T-helper 9 cell (primary cell): Measurements from ENCODE around the gene YPEL3.

Experiments
- DNase-seq: peaks from one replicate; pipeline ENCODE4 v3.0.0-alpha.2; 2020

The YPEL3 gene

DNA sequence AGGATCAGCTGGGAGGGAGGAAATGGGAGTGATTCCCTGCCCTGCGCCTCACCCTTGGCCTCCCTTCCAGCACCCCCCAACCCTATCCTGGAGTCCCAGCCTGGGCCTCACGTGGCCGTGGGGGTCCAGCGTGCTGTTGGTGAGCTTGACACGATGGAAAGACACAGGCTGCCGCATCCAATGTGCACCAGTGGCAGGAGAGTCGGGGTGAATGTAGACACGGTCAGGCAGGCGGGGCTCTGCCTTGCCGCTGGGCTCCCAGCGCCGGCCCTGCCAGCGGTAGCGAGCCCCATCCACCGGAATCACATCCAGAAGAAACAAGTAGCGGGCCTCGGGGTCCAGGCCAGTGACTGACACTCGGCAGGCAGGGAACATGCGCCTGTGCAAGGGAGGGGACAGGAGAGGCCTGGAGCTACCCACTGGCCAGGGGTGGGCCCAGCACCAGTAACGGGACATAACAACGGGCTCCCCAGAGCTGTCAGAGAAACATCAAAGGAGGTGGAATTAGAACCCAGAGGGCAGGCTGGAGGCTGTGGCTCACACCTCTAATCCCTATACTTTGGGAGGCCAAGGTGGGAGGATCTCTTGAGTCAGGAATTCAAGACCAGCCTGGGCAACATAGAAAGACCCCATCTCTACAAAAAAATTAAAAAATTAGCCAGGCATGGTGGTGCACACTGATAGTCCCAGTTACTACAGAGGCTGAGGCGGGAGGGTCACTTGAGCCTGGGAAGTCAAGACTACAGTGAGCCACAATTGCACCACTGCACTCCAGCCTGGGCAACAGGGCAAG lies 7.0 kb downstream of the YPEL3 start:
- no peak for DNase-seq

DNA sequence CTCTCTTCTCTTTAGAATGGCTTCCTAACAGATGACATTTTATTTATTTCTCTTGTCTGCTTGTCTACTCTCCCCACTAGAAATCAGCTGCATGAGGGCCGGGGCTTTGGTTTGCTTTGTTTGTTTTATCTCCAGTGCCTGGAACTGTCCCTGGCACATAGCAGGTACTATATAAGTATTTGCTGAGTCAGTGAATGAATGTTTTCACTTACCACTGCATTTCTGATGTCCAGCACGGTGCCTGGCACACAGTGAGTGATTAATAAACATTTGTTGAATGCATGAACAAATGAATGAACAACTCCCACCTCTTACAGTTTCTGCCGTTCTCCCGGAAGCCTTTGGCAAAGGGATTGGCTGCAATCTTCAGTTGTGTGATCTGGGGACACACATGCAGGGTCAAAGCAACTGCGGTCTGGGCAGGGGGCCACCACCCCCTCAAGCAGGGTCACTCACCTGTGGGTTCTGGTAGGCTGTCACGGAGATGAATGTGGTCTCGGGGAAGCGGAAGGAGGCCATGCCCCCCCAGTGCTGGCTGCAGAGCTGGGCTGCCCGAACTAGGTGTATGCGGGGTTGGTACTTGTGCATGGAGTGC lies 7.7 kb downstream of the YPEL3 start:
- DNase-seq, result no peak

DNA sequence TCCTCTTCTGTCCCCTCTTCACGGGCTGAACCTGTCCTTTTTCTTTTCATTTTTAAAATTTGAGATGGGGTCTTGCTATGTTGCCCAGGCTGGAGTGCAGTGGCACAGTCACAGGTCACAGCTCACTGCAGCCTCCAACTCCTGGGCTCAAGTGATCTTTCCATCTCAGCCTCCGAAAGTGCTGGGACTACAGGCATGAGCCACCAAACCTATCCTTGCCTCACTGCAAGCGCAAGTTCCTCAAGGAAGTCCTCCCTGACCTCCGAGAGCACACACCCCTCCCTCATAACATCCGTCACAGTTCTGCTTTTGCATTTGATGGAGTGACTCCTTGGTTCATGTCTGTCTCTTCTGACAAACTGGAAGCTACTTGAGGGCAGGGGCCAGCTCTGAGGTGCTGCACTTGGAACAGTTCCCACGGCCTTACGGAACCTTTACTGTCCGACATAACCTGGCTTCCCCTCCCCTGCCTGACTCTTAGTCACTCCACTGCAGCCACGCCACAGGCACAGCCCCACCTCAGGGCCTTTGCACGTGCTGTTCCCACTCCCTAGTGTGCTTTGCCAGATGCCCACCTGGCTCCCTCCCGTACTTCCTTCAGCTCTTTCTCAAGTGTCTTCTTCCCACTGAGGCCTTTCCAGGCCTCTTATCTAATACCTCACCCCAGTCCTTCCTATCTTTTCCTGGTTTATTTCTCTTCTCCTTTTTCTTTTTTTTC lies 8.7 kb downstream of the YPEL3 start:
- no peak for DNase-seq

DNA sequence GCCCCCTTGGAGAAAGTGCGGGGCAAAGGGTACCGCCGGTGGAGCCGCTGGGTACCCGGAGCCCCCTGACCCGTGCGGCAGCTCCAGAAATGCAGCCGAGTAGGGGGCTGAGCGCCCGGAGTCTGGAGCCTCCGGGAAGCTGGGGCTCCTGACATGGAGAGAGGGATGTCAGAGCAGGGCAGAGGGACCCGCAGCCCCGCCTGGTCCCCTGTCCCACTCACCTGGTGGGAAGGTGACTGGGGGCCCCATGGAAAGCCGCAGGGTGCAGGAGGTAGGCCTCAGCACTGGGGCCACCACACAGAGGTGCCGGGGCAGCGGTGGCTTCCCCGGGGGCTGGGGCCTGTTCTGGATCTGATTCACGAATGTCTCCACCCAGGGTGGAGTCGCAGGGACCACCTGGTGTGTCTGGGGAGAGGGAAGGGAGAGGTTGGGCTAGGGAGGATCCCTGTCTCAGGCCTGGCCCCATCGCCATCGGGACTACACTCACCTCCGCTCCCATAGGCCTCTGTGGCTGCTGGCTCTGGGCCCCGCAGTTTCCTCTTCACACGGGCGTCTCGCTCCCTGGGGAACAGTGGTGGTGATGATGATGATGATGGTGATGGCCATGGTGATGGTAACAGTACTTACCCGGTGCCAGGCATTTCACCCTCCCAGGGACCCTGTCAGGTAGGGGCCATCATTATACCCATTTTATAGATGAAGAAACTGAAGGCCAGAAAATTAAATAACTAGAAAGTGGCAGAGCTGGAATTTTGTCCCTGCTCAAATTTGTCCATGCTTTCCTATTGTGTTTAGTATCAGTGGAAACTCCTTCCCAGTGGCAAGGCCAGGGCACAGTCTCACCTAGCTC lies 9.5 kb downstream of the YPEL3 start:
- no peak for DNase-seq

DNA sequence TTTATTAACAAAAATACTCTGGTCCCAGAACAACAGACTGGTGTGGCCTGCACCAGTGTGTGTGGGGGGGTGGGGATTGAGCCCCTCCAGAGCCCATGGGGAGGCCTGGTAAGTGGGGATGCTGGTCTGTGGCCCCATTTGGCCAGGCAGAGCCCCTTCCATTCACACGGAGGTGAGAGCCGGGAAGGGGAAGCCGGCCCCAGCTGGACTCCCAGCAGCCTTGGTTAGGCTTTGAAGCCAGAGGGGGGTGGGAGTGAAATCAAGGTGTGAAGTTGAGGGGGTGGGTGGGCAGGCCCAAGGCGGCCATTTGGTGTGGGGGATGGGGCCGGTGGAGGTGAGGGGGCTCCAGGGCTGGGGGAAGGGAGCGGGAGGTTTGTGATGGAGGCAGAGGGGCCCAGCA lies 10.2 kb downstream of the YPEL3 start:
- no peak for DNase-seq

DNA sequence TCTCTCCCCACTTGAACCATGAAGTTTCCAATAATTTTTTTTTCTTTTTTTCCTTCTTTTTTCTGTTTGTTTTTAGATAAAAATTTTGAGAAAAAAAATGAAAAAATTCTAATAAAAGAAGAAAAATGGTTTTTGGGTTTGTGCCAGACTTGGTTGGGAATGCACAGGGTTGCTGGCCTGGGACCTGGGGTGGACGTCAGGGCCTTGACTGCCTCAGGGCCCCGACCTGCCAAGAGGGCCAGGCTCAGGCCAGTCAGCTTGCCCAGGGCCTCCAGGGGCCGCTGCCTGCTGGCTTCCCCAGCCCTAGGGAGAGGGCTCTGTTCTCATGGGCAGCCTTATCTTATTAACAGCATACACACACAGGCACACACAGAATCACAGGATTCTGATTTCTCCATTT lies 10.8 kb downstream of the YPEL3 start:
- DNase-seq, result no peak

DNA sequence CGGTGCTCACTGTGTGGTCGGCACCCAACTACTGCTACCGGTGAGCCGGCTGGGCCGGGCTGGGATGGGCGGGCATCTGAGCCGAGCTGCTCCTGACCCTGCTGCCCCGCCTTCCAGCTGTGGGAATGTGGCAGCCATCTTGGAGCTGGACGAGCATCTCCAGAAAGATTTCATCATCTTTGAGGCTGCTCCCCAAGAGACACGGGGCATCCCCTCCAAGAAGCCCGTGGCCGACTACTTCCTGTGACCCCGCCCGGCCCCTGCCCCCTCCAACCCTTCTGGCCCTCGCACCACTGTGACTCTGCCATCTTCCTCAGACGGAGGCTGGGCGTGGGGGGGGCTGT lies 11.2 kb downstream of the YPEL3 start:
- DNase-seq, result no peak

DNA sequence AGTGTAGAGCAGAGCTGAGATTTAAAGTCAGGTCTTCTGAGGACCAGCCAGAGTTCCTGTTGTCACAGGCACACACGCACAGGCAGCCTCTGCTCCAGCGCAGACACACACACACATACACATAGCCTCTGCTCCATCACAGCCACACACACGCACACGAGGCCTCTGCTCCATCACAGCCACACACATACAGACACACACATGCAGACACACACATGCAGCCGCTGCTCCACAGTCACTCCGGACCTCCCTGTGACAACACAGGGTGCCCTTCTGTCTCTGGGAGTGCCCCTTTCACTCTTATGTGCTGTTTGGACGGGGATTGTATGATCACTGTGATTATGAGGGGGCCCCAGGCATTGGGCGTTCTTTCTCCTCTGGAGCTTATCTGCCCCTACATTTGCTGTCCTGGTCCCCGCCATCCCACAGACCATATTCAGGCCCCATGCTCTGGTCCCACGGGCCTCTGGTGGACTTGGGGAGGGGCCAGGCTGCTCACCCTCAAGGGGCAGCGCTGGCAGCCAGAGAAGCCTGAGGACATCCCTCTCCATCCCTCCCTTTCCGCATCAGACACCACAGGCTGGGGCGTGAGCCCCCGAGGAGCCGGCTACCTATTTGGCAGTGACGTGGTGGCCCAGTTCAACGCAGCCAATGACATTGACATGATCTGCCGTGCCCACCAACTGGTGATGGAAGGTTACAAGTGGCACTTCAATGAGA lies 11.8 kb downstream of the YPEL3 start:
- DNase-seq, result no peak

DNA sequence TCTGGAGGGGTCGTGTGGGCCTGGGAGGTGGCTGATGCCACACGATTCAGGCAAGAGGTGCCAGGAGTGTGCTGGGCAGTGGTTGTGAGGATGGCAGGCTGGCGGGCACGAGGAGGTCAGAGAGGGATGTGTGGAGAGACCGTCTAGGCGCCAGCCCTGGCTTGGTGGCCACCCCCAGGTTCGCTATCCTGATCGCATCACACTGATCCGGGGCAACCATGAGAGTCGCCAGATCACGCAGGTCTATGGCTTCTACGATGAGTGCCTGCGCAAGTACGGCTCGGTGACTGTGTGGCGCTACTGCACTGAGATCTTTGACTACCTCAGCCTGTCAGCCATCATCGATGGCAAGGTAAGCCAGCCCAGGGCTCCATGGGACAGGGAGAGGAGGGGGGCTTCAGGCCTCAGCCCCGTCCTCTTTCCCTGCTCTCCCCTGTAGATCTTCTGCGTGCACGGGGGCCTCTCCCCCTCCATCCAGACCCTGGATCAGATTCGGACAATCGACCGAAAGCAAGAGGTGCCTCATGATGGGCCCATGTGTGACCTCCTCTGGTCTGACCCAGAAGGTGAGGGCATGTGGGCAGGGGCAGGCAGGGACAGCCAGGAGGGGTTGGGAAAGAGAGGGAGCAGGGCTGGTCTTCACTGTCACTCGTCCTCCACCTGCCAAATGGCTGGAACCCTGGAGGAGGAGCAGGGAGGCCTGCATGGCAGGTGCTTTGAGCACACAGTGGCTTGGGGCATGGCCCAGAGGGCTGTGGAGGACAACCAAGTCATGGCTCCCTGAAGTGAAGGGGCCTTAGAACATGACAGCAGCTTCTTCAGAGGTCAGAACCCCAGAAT lies 12.6 kb downstream of the YPEL3 start:
- DNase-seq, result no peak

DNA sequence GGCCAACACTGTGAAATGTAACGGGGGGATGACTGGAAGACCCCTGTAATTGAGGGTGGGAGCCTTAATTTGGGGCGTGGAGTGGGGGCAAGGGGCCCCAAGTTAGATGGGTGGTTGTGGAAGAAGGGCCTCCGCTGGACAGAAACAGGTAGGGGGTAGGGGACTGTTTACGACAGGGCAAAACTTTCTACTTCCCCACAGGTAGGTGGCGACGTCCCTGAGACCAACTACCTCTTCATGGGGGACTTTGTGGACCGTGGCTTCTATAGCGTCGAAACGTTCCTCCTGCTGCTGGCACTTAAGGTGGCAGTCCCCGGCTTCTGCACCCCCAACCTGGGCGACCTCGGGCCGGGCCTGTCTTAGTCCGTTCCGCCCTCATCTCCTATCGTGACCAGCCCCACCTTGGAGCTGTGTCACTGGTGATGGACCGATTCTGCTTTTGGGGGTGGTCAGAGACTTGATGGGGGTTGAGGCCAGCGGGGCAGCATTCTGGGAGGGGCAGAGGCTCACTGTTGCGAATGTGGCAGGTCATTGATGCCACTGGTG lies 13.4 kb downstream of the YPEL3 start:
- DNase-seq, result no peak

DNA sequence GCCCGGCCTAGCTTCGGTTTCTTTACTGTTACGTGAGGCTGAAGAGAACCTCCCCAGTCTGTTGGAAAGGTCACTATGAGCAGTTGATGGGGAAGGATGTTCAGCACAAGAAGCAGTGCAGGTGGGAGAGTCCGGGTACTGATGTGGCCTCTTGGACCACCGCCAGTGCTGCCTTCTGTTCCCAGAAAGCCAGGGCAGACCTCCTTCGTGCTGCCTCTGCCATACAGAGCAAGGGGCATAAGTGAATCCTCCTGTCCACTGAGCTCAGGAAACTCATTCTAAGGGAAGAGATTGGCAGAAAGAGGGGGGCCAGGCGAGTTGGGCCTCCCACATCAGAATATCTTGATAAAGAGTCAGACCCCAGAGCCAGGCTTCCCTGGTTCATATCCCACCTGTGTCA lies 16.5 kb downstream of the YPEL3 start:
- no peak for DNase-seq

DNA sequence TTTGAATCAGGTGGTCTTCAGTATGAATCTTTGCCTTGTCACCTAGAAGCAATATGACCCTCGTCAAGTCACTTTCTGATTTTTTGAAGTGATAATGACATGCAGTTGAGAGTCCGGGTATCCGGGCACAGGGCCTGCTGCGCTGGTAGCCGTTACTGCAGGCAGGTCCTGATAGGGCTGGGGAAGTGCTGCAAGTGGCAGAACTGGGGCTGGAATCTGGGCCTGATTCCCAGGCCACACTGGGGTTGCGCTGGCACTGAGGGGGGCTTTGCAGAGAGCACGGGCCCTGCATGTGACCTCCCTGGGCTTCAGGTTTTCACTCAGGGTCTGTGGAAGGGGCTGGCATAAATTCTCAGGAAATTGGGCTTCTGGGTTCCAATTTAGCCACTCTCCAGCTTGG lies 17.3 kb downstream of the YPEL3 start:
- DNase-seq, result no peak

DNA sequence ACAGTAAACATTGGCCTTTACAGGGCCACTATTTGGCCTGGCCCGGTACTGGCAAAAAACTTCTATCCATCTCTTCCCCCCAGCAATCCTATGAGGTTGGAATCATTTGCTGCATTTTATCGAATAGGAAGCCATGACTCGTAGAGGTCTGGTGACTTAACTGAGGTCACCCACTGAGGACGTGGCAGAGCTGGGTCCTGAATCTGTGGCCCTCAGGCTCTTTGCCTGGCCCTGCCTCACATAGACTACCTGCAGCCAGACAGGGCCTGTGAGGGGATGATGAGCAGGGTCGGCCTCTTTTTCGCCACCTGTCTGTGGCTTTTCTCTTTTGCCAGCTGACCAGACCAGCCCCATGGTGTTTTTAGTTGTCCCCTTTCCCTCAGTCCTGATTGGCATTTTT lies 18.4 kb downstream of the YPEL3 start:
- DNase-seq, result no peak

DNA sequence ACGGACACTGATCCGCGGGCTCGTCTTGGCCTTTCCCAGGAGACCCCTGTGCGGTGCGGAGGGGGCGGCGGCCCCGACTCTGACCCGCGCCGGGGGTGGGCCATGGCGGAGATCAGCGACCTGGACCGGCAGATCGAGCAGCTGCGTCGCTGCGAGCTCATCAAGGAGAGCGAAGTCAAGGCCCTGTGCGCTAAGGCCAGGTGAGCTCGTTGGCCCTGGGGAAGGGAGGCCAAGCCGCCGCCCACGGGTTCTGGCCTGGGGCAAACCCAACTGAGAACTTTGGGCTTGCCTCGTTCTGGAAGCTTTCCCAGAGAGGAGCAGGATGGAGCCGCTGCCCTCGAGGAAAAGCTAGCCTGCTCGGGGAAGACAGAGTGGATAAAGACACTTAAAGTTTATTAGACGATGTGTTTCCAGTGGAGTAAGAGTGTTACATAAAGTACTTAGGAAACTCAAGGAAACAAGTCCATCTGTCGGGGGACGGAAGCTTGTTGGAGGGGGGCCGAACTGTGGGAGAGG lies 19.7 kb downstream of the YPEL3 start:
- DNase-seq, result no peak

DNA sequence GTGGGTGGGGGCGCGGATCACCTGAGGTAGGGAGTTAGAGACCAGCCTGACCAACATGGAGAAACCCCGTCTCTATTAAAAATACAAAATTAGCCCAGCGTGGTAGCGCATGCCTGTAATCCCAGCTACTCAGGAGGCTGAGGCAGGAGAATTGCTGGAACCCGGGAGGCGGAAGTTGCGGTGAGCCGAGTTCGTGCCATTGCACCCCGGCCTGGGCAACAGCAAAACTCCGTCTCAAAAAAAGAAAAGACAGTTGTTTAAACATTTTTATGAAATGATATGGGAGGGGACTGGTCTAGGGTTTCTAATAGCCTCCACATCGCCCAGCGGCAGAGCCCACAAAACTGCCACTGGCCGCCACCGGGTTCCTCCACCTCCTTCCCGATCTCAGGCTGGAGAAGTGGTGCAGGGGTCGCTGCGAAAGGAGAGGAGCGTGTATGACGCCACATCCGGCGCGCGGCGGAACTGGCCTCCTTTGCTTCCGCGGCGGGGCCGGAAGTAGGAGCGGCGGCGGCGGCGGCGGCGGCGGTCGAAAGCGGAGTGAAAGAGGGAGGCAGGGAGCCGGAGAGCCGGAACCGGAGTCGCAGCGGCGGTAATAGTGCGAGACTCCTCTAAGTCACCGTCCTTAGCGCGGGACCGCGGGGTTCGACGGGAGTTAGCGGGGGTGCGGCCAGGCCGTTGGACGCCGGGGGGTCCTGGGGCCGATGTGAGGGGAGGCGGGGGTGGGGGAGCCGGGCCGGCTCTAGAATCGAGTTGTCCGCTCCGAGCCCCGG lies 20.3 kb downstream of the YPEL3 start, which contains the start of gene PPP4C:
TSS of gene PPP4C (plus strand) at position 492 of the 773 bp plus-strand sequence. CDS start 384 bp downstream, outside the sequence.
- DNase-seq, result peak; percentile 90

DNA sequence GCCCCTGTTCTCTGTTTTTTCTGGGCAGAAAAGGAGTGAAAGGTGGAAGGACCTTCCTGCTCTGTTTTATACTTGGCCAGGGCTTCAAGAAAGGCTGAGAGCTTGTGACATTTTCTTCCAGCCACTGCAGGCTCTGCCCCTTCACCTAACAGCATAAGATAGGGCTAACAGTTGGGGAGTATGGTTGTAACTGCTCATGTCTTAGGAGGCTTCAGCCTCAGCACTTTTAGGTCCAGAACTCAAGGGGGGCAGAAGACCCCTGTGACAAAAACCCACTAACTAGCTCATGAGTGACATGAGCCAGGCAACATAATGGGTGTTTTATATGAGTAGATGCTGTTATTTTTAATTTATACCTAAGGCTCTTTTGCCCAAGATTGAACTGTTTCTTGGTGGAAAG lies 25.5 kb downstream of the YPEL3 start:
- DNase-seq, result no peak

DNA sequence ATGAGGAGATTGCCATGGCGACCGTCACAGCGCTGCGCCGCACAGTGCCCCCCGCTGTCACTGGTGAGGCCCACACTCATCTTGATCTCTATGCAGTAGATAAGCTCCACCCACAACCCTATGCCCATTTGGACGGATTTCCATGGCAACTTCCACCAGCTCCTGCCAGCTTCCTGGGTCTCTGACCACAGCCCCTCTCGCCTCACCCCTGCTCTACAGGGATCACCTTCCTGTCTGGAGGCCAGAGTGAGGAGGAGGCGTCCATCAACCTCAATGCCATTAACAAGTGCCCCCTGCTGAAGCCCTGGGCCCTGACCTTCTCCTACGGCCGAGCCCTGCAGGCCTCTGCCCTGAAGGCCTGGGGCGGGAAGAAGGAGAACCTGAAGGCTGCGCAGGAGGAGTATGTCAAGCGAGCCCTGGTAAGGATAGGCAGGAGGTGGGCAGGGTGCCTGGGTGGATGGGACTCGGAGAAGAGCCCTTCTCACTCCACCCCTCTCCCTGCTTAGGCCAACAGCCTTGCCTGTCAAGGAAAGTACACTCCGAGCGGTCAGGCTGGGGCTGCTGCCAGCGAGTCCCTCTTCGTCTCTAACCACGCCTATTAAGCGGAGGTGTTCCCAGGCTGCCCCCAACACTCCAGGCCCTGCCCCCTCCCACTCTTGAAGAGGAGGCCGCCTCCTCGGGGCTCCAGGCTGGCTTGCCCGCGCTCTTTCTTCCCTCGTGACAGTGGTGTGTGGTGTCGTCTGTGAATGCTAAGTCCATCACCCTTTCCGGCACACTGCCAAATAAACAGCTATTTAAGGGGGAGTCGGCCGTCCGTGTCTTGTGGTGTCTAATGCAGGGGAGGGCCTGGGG lies 26.2 kb downstream of the YPEL3 start:
- no peak for DNase-seq

DNA sequence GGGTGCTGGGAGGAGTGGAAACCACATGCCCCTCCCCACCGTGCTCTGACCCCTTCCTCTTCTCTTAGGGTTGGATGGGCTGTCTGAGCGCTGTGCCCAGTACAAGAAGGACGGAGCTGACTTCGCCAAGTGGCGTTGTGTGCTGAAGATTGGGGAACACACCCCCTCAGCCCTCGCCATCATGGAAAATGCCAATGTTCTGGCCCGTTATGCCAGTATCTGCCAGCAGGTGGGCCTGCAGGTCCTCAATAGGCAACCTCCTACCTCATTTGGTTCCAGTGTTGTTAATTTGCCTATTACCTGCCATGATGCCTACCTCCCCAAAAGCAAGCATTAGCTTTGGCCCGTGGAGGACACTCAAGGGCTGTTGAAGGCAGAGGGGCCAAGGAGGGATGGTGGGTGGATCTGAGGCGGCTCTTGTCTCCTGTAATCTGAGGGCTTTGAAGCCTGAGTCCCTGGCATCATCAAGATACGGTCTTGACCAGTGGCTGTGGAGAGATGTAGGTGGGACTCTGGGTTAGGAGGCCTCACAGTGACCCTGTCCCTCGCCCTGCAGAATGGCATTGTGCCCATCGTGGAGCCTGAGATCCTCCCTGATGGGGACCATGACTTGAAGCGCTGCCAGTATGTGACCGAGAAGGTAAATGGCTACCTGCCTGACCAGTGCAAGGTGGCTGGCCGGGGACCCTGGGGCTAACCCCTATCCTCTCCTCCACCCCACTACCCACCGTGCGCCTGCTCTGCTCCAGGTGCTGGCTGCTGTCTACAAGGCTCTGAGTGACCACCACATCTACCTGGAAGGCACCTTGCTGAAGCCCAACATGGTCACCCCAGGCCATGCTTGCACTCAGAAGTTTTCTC lies 27.0 kb downstream of the YPEL3 start:
- peak; percentile 44 for DNase-seq
